Calu3 (cell line): ENCODE results near the gene CCDC27. TPM values are rescaled to one million over a fixed set of nuclear protein-coding genes. Genes with fewer than 3 reads are reported as not detected.

Experiments used
- BruUV-seq: library from RNA; stranded (reverse); fragments of 400-500 nt; replicated peaks from 2 replicates; lab custom pipeline; 2021; lab: Mats Ljungman, UMichigan
- CTCF ChIA-PET: fragments of 300-600 bp; sonication (Branson Sonifier 250); formaldehyde crosslinking; loops from one replicate; lab custom pipeline; 2022; ENCODE audit warnings: antibody characterized with exemption; lab: Charles Lee
- DNase-seq: peaks from one replicate; pipeline ENCODE4 v3.0.0; 2022
- H3K27ac Mint-ChIP-seq: one replicate; pipeline ENCODE4 v1.8.0; 2022; ENCODE audit warnings: mixed read lengths; ENCODE audit not compliant: unreplicated experiment
- H3K27me3 Mint-ChIP-seq: one replicate; pipeline ENCODE4 v1.8.0; 2022; ENCODE audit warnings: mixed read lengths; ENCODE audit not compliant: unreplicated experiment
- H3K36me3 Mint-ChIP-seq: one replicate; pipeline ENCODE4 v1.8.0; 2022; ENCODE audit warnings: mild to moderate bottlenecking, moderate library complexity, mixed read lengths; ENCODE audit not compliant: insufficient read depth, unreplicated experiment
- H3K4me1 Mint-ChIP-seq: one replicate; pipeline ENCODE4 v1.8.0; 2022; ENCODE audit warnings: mild to moderate bottlenecking, low read depth, mixed read lengths; ENCODE audit not compliant: unreplicated experiment
- H3K4me3 Mint-ChIP-seq: one replicate; pipeline ENCODE4 v1.8.0; 2022; ENCODE audit warnings: mild to moderate bottlenecking, low read depth, moderate library complexity, mixed read lengths; ENCODE audit not compliant: unreplicated experiment
- H3K9me3 Mint-ChIP-seq: one replicate; pipeline ENCODE4 v1.8.0; 2022; ENCODE audit warnings: low read depth, mixed read lengths; ENCODE audit not compliant: unreplicated experiment
- CTCF ChIP-seq: fragments of 200-600 bp; IDR thresholded peaks from one replicate; pipeline ENCODE4 v1.8.0; 2022; ENCODE audit warnings: antibody characterized with exemption; ENCODE audit not compliant: unreplicated experiment
- intact Hi-C: fragments of 100-400 bp; cut with micrococcal nuclease; formaldehyde crosslinking; loops from one replicate; pipeline ENCODE4 v1.10.0; 2022; ENCODE audit not compliant: unreplicated experiment
- total RNA-seq: library from RNA; stranded (reverse); gene quantifications from 2 replicates; pipeline ENCODE4 v1.2.3, GENCODE V29; 2022

The CCDC27 gene
- total RNA-seq, 1 experiment from 2014 or later = not detected

GRCh38 chr1:3712573-3713535 is 39.4 kb upstream of the CCDC27 start:
- no peaks in the 10 kb centered on the region for H3K9me3 Mint-ChIP-seq
- BruUV-seq = no TSS peak
- TF ChIP-seq CTCF = no peak
- H3K27ac Mint-ChIP-seq = no peak overlapping the region
- CTCF ChIA-PET = no interaction called here
- peaks cover 15% of the 10 kb centered on the region for H3K27me3 Mint-ChIP-seq
- no peak overlapping the region for H3K4me3 Mint-ChIP-seq
- no peak for DNase-seq
- intact Hi-C loops = no loop called here
- no peaks in the 10 kb centered on the region for H3K36me3 Mint-ChIP-seq
- H3K4me1 Mint-ChIP-seq = no peaks in the 10 kb centered on the region

GRCh38 chr1:3713840-3714239 is 38.4 kb upstream of the CCDC27 start:
- H3K9me3 Mint-ChIP-seq = no peaks in the 10 kb centered on the region
- BruUV-seq = no TSS peak
- DNase-seq = no peak
- TF ChIP-seq CTCF = no peak
- H3K4me1 Mint-ChIP-seq = no peaks in the 10 kb centered on the region
- no peak overlapping the region for H3K27ac Mint-ChIP-seq
- CTCF ChIA-PET = no interaction called here
- H3K27me3 Mint-ChIP-seq = peaks cover 15% of the 10 kb centered on the region
- H3K4me3 Mint-ChIP-seq = no peak overlapping the region
- H3K36me3 Mint-ChIP-seq = no peaks in the 10 kb centered on the region
- intact Hi-C loops = no loop called here

- H3K9me3 Mint-ChIP-seq = no peaks in the 10 kb centered on the region
- CTCF ChIA-PET = no interaction called here
- H3K27ac Mint-ChIP-seq = no peak overlapping the region
- H3K27me3 Mint-ChIP-seq = peaks cover 15% of the 10 kb centered on the region
- intact Hi-C loops = no loop called here
- no TSS peak for BruUV-seq
- no peaks in the 10 kb centered on the region for H3K4me1 Mint-ChIP-seq
- H3K36me3 Mint-ChIP-seq = no peaks in the 10 kb centered on the region
- no peak overlapping the region for H3K4me3 Mint-ChIP-seq
- no peak for TF ChIP-seq CTCF
- no peak for DNase-seq
Observed at GRCh38 chr1:3714284-3714741, 37.9 kb upstream of the CCDC27 start.

- BruUV-seq = no TSS peak
- Mint-ChIP-seq H3K36me3 (no peaks in the 10 kb centered on the region), H3K27ac (no peak overlapping the region), H3K4me1 (no peaks in the 10 kb centered on the region), H3K4me3 (no peak overlapping the region), H3K27me3 (peaks cover 15% of the 10 kb centered on the region), H3K9me3 (no peaks in the 10 kb centered on the region)
- CTCF ChIA-PET = no interaction called here
- no peak for DNase-seq
- intact Hi-C loops = no loop called here
- TF ChIP-seq CTCF = no peak
Observed at GRCh38 chr1:3714814-3715213, 37.4 kb upstream of the CCDC27 start.
